ENCODE data around the gene MRPS27. TPM values are rescaled to one million over a fixed set of nuclear protein-coding genes. Genes with fewer than 3 reads are reported as not detected.

The MRPS27 gene
- total RNA-seq, 4 donors from 2014 or later: 14.3 to 34.7 (median 27.9) TPM

- Histone ChIP-seq H3K4me3 (no peak overlapping the region), H3K27me3 (no peaks in the 10 kb centered on the region), H3K27ac (no peak overlapping the region), H3K9me3 (no peaks in the 10 kb centered on the region), H3K36me3 (no peaks in the 10 kb centered on the region), H3K4me1 (peaks cover 0 to 9% (median 3%) of the 10 kb centered on the region in 4 donors)
- DNase-seq: peak; percentile 30
- TF ChIP-seq POLR2A (IDR thresholded peaks at IDR 0.05): no peak
- TF ChIP-seq CTCF (IDR thresholded peaks at IDR 0.05): peak; percentile 54 to 64 (median 56)
- 50 to 67% methylated on average over 1 to 2 of the region's 2 CpGs for WGBS, 2 donors (ENCODE audit: low coverage in 1 of 2)
- in situ Hi-C loops (cut with MboI; ENCODE audit: low pct_ligation_motif_present in 1 of 4, low pct_unique_long_range_greater_than_20kb in 1 of 4, low sequenced_read_pairs in 3 of 4) (no loop called here), intact Hi-C loops (cut with DNase I; ENCODE audit: low total_unique reads) (no loop called here)
Observed at GRCh38 chr5:72268753-72269410, 51.2 kb downstream of the MRPS27 start.

DNA sequence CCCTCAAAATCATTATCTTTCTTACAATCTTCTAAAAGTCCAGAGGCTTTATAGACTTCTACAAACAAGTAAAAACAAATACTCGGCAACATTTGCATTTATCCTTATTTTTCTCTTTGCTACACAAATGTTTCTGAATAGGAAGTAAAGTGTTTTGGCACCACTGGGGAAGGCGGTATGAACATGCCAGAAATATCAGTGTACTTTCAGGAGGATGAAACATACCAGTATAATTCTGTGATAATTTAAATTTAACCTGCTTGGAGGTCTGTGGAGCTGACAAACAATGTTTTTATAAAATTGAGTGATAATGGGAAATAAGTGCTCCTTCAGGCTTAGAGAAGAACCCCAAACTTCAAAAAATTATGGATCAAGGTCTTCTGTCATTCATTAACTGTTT lies 51.8 kb downstream of the MRPS27 start:
- Histone ChIP-seq H3K4me3 (no peak overlapping the region), H3K27ac (no peak overlapping the region), H3K27me3 (no peaks in the 10 kb centered on the region), H3K9me3 (no peaks in the 10 kb centered on the region), H3K36me3 (no peaks in the 10 kb centered on the region), H3K4me1 (peaks cover 0 to 9% (median 3%) of the 10 kb centered on the region in 4 donors)
- in situ Hi-C loops (cut with MboI; ENCODE audit: low pct_ligation_motif_present in 1 of 4, low pct_unique_long_range_greater_than_20kb in 1 of 4, low sequenced_read_pairs in 3 of 4): no loop called here
- TF ChIP-seq POLR2AphosphoS5 (IDR thresholded peaks at IDR 0.05): no peak
- TF ChIP-seq CTCF (IDR thresholded peaks at IDR 0.05): no peak
- TF ChIP-seq POLR2A (IDR thresholded peaks at IDR 0.05): no peak
- TF ChIP-seq EP300 (IDR thresholded peaks at IDR 0.05; ENCODE audit: low read depth): no peak
- intact Hi-C loops (cut with DNase I; ENCODE audit: low total_unique reads): no loop called here
- WGBS, 2 donors (ENCODE audit: low coverage in 1 of 2): 86 to 93% methylated on average over 2 of the region's 2 CpGs
- no peak for DNase-seq

DNA sequence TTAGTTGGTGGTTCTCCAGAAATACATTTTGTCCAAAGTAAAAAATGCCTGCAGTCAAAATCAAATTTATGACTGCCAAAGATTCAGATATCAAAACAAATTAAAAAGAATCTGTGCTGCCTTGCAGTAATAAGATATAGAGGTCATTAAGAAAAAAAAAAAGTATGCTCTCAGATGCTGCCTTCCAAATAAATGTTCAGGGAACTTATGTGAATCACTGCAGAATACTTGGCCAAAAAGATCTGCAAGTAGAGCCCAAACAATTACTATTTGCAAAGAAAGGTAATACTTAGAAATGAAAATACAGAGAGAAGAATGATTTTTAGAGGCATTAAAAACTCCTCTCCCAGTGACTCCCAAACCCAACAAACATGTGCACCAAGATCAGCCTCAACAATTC lies 52.4 kb downstream of the MRPS27 start:
- intact Hi-C loops (cut with DNase I; ENCODE audit: low total_unique reads): no loop called here
- in situ Hi-C loops (cut with MboI; ENCODE audit: low pct_ligation_motif_present in 1 of 4, low pct_unique_long_range_greater_than_20kb in 1 of 4, low sequenced_read_pairs in 3 of 4): no loop called here
- H3K36me3 ChIP-seq: no peaks in the 10 kb centered on the region
- no peak overlapping the region for H3K27ac ChIP-seq
- H3K4me1 ChIP-seq: peaks cover 0 to 9% (median 3%) of the 10 kb centered on the region in 4 donors
- TF ChIP-seq POLR2A (IDR thresholded peaks at IDR 0.05) (no peak), POLR2AphosphoS5 (IDR thresholded peaks at IDR 0.05) (no peak), CTCF (IDR thresholded peaks at IDR 0.05) (no peak), EP300 (IDR thresholded peaks at IDR 0.05; ENCODE audit: low read depth) (no peak)
- H3K9me3 ChIP-seq: no peaks in the 10 kb centered on the region
- H3K4me3 ChIP-seq: no peak overlapping the region
- no peak for DNase-seq
- H3K27me3 ChIP-seq: no peaks in the 10 kb centered on the region

- peak overlapping the region in 1 of 4 donors; percentile 49 for H3K27ac ChIP-seq
- H3K4me3 ChIP-seq: no peak overlapping the region
- TF ChIP-seq POLR2A (IDR thresholded peaks at IDR 0.05) (no peak), POLR2AphosphoS5 (IDR thresholded peaks at IDR 0.05) (no peak), CTCF (IDR thresholded peaks at IDR 0.05) (no peak), EP300 (IDR thresholded peaks at IDR 0.05; ENCODE audit: low read depth) (no peak)
- DNase-seq: no peak
- WGBS, 2 donors (ENCODE audit: low coverage in 1 of 2): 81 to 91% methylated on average over 2 of the region's 2 CpGs
- intact Hi-C loops (cut with DNase I; ENCODE audit: low total_unique reads) (no loop called here), in situ Hi-C loops (cut with MboI; ENCODE audit: low pct_ligation_motif_present in 1 of 4, low pct_unique_long_range_greater_than_20kb in 1 of 4, low sequenced_read_pairs in 3 of 4) (no loop called here)
- peaks cover 0 to 9% (median 1%) of the 10 kb centered on the region in 4 donors for H3K4me1 ChIP-seq
- H3K9me3 ChIP-seq: no peaks in the 10 kb centered on the region
- no peaks in the 10 kb centered on the region for H3K27me3 ChIP-seq
- H3K36me3 ChIP-seq: no peaks in the 10 kb centered on the region
Observed at GRCh38 chr5:72266862-72267261, 53.2 kb downstream of the MRPS27 start.

Measured in transverse colon (tissue), 4 donors.